Fibroblast of lung (primary cell): ENCODE measurements around the gene TMEM147.

ENCODE experiments used
- CTCF ChIP-seq, 2 donors: IDR thresholded peaks in 1 of 2; conservative IDR thresholded peaks in 1 of 2; 1 replicate in 1 of 2; 2 replicates in 1 of 2; pipeline ENCODE4 v1.5.1; 2011 to 2012; ENCODE audit warnings: low read length in 2 of 2, control low read depth in 1 of 2, inconsistent platforms in 1 of 2, low read depth in 1 of 2, mild to moderate bottlenecking in 1 of 2
- EZH2 ChIP-seq: IDR thresholded peaks from 2 replicates; pipeline ENCODE4 v1.5.1; 2012; ENCODE audit warnings: low read length, control low read depth, mild to moderate bottlenecking; ENCODE audit errors: missing control alignments

GRCh38 chr19:35497406-35497805 is 48.0 kb upstream of the TMEM147 start:
- no peak for TF ChIP-seq CTCF (conservative IDR thresholded peaks at IDR 0.05 in 1 of 2, IDR thresholded peaks at IDR 0.05 in 1 of 2; ENCODE audit: low read depth in 1 of 2, low read length in 2 of 2)
- no peak for TF ChIP-seq EZH2
